NCI-H226 (cell line): ENCODE results near the gene TBC1D4.
A peak's percentile ranks its signal among the peaks of the same experiment; 100 is the strongest.
"Not testable (repeated sequence)": the region's sequence is repeated elsewhere in the genome, so short reads cannot be mapped to it uniquely, and the experiment has no call there.

Experiments used
- DNase-seq: peaks from one replicate; pipeline ENCODE4 v3.0.0-alpha.2; 2015

TBC1D4 gene

GRCh38 chr13:75352641-75353327, 129.2 kb downstream of the TBC1D4 start:
- DNase-seq: no peak

- DNase-seq: not testable (repeated sequence)
These were observed 130.4 kb downstream of the TBC1D4 start for GRCh38 chr13:75351538-75351937.

- DNase-seq: no peak
These were observed 134.0 kb downstream of the TBC1D4 start for GRCh38 chr13:75347925-75348324.

- no peak for DNase-seq
These were observed 134.5 kb downstream of the TBC1D4 start for GRCh38 chr13:75347457-75347856.

GRCh38 chr13:75345193-75345592, 136.8 kb downstream of the TBC1D4 start:
- no peak for DNase-seq

- DNase-seq: no peak
These were observed 140.9 kb downstream of the TBC1D4 start for GRCh38 chr13:75341028-75341427.

GRCh38 chr13:75339635-75340374, 142.2 kb downstream of the TBC1D4 start:
- DNase-seq: no peak

GRCh38 chr13:75334634-75335447, 147.1 kb downstream of the TBC1D4 start:
- DNase-seq: no peak

GRCh38 chr13:75333103-75333502, 148.9 kb downstream of the TBC1D4 start:
- DNase-seq: no peak

GRCh38 chr13:75331792-75332349, 150.1 kb downstream of the TBC1D4 start:
- no peak for DNase-seq

- no peak for DNase-seq
These were observed 151.2 kb downstream of the TBC1D4 start for GRCh38 chr13:75330770-75331169.

- DNase-seq: no peak
These were observed 152.2 kb downstream of the TBC1D4 start for GRCh38 chr13:75329723-75330122.

- DNase-seq: no peak
These were observed 152.9 kb downstream of the TBC1D4 start for GRCh38 chr13:75329097-75329496.

GRCh38 chr13:75327135-75327510, 154.8 kb downstream of the TBC1D4 start:
- DNase-seq: no peak

GRCh38 chr13:75326173-75327134, 155.5 kb downstream of the TBC1D4 start:
- DNase-seq: peak; percentile 86

- no peak for DNase-seq
These were observed 156.3 kb downstream of the TBC1D4 start for GRCh38 chr13:75325711-75326110.

GRCh38 chr13:75324413-75324940, 157.5 kb downstream of the TBC1D4 start:
- no peak for DNase-seq

- DNase-seq: no peak
These were observed 160.9 kb downstream of the TBC1D4 start for GRCh38 chr13:75321084-75321483.

GRCh38 chr13:75319254-75319653, 162.7 kb downstream of the TBC1D4 start:
- no peak for DNase-seq

- no peak for DNase-seq
These were observed 163.7 kb downstream of the TBC1D4 start for GRCh38 chr13:75318138-75318833.

- peak; percentile 16 for DNase-seq
These were observed 165.5 kb downstream of the TBC1D4 start for GRCh38 chr13:75316427-75316826.
